Cardiac fibroblast (primary cell): Measurements from ENCODE around the gene SHISAL2A.

Source experiments
- DNase-seq, 2 donors: peaks; one replicate each; pipeline versions ENCODE4 v3.0.0 to v3.0.0-alpha.2; 2010; ENCODE audit warnings: low read depth in 2 of 2
- H3K4me3 ChIP-seq, 2 donors: replicated peaks in 1 of 2; 1 replicate in 1 of 2; 2 replicates in 1 of 2; pipeline ENCODE4 v1.5.1; 2011; ENCODE audit warnings: low read depth in 2 of 2, low read length in 2 of 2, mild to moderate bottlenecking in 2 of 2, moderate library complexity in 1 of 2
- CTCF ChIP-seq: IDR thresholded peaks from one replicate; pipeline ENCODE4 v1.5.1; 2011; ENCODE audit warnings: low read depth, mild to moderate bottlenecking, low read length, inconsistent platforms

The SHISAL2A gene

GRCh38 chr1:52615489-52616042, 17.4 kb upstream of the SHISAL2A start:
- no peak for TF ChIP-seq CTCF
- H3K4me3 ChIP-seq = no peak overlapping the region
- no peak for DNase-seq

GRCh38 chr1:52621950-52622349, 11.0 kb upstream of the SHISAL2A start:
- H3K4me3 ChIP-seq = no peak overlapping the region
- TF ChIP-seq CTCF = no peak

GRCh38 chr1:52623812-52624211, 9.2 kb upstream of the SHISAL2A start:
- TF ChIP-seq CTCF = no peak
- DNase-seq = no peak
- H3K4me3 ChIP-seq = no peak overlapping the region

More at GRCh38 chr1:52621950-52622349, 11.0 kb upstream of the SHISAL2A start:
- DNase-seq = no peak

GRCh38 chr1:52627028-52627427, 5.9 kb upstream of the SHISAL2A start:
- no peak for TF ChIP-seq CTCF
- H3K4me3 ChIP-seq = no peak overlapping the region
- no peak for DNase-seq

GRCh38 chr1:52628614-52629324, 4.2 kb upstream of the SHISAL2A start:
- DNase-seq = no peak
- no peak overlapping the region for H3K4me3 ChIP-seq
- no peak for TF ChIP-seq CTCF

- no peak for TF ChIP-seq CTCF
- DNase-seq = no peak
- no peak overlapping the region for H3K4me3 ChIP-seq
Observed at GRCh38 chr1:52629325-52629643, 3.7 kb upstream of the SHISAL2A start.

- no peak overlapping the region for H3K4me3 ChIP-seq
- DNase-seq = no peak
- TF ChIP-seq CTCF = no peak
Observed at GRCh38 chr1:52629667-52630066, 3.3 kb upstream of the SHISAL2A start.
